Neural cell (in vitro differentiated cells): ENCODE measurements around the gene CCDC68.

Source experiments
- CTCF ChIP-seq: fragments of 450-650 bp; IDR thresholded peaks from 2 replicates; pipeline ENCODE4 v1.5.1; 2014; ENCODE audit warnings: antibody characterized with exemption, mild to moderate bottlenecking, moderate library complexity; ENCODE audit not compliant: poor library complexity, severe bottlenecking
- TAF1 ChIP-seq: IDR thresholded peaks from 2 replicates; pipeline ENCODE4 v1.6.1; 2012; ENCODE audit warnings: low read depth

DNA sequence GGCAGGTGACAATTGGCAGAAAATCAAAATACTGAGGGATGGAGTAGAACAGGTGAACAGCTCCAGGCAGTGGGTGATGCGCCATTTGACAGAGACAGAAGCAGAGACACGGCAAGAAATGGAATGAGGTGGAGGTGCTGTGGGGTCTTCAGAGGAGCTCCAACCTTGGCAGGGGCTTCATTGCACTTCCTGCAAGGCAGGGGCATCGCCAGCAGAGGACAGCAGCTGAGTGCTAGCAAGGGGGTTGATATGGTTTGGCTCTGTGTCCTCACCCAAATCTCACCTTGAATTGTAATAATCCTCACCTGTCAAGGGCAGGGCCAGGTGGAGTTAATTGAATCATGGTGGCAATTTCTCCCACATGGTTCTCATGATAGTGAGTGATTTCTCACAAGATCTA, 42.8 kb downstream of the CCDC68 start:
- TF ChIP-seq CTCF (no peak), TAF1 (no peak)
